Renal cortical epithelial cell (primary cell): ENCODE measurements around the gene PRKAA2. TPM values are rescaled to one million over a fixed set of nuclear protein-coding genes. Genes with fewer than 3 reads are reported as not detected.
"Not testable (repeated sequence)": the region's sequence is repeated elsewhere in the genome, so short reads cannot be mapped to it uniquely, and the experiment has no call there.

Experiments used
- DNase-seq: peaks from one replicate; pipeline ENCODE4 v3.0.0-alpha.2; 2011; ENCODE audit warnings: low read depth
- total RNA-seq: library from RNA; depleted of rRNA; stranded (reverse); fragments of >200 nt; gene quantifications from 2 replicates; pipeline ENCODE4 v1.2.3, GENCODE V29; 2014

Gene PRKAA2
- total RNA-seq: 18.8 and 32.8 TPM in 2 replicates

GRCh38 chr1:56644919-56645676, at the start of gene PRKAA2:
Gene PRKAA2, plus strand, starts transcription at chr1:56645314. Its CDS starts 74 bp downstream, at chr1:56645388.
- DNase-seq: no peak

GRCh38 chr1:56595397-56596191, 49.5 kb upstream of the PRKAA2 start:
- DNase-seq: not testable (repeated sequence)

GRCh38 chr1:56610097-56610496, 35.0 kb upstream of the PRKAA2 start:
- DNase-seq: not testable (repeated sequence)

- not testable (repeated sequence) for DNase-seq
Measured at GRCh38 chr1:56610770-56611169, 34.3 kb upstream of the PRKAA2 start.

- peak; percentile 68 for DNase-seq
Measured at GRCh38 chr1:56617141-56617540, 28.0 kb upstream of the PRKAA2 start.

- no peak for DNase-seq
Measured at GRCh38 chr1:56625819-56626440, 19.2 kb upstream of the PRKAA2 start.

GRCh38 chr1:56626546-56626945, 18.6 kb upstream of the PRKAA2 start:
- no peak for DNase-seq

GRCh38 chr1:56627019-56627635, 18.0 kb upstream of the PRKAA2 start:
- no peak for DNase-seq

- no peak for DNase-seq
Measured at GRCh38 chr1:56627636-56628039, 17.5 kb upstream of the PRKAA2 start.

GRCh38 chr1:56630786-56631185, 14.3 kb upstream of the PRKAA2 start:
- peak; percentile 42 for DNase-seq

- DNase-seq: no peak
Measured at GRCh38 chr1:56631901-56632300, 13.2 kb upstream of the PRKAA2 start.

GRCh38 chr1:56634981-56635380, 10.1 kb upstream of the PRKAA2 start:
- no peak for DNase-seq

- DNase-seq: no peak
Measured at GRCh38 chr1:56638248-56638647, 6.9 kb upstream of the PRKAA2 start.

- DNase-seq: no peak
Measured at GRCh38 chr1:56639211-56639610, 5.9 kb upstream of the PRKAA2 start.

GRCh38 chr1:56643661-56644060, 1.5 kb upstream of the PRKAA2 start:
- DNase-seq: peak; percentile 61

- DNase-seq: no peak
Measured at GRCh38 chr1:56644064-56644918, 823 bp upstream of the PRKAA2 start.

- DNase-seq: no peak
Measured at GRCh38 chr1:56645677-56646305, 677 bp downstream of the PRKAA2 start.

GRCh38 chr1:56646611-56647010, 1.5 kb downstream of the PRKAA2 start:
- DNase-seq: no peak

GRCh38 chr1:56647106-56647505, 2.0 kb downstream of the PRKAA2 start:
- DNase-seq: no peak

GRCh38 chr1:56648546-56648945, 3.4 kb downstream of the PRKAA2 start:
- DNase-seq: no peak
